D721Med (cell line): ENCODE measurements around the gene CXCL8.

Source experiments
- DNase-seq: peaks from one replicate; pipeline ENCODE4 v3.0.0; 2011; ENCODE audit warnings: low spot score; ENCODE audit not compliant: insufficient read length
- FAIRE-seq: peaks from 2 replicates; lab custom pipeline; 2011; peaks lifted over from hg19 to GRCh38; lab: Jason Lieb, UNC
- TF ChIP-seq, protein P1 (sequence below): IDR thresholded peaks from 2 replicates; pipeline ENCODE4 v1.5.1; 2012; ENCODE audit warnings: mild to moderate bottlenecking, control low read depth; ENCODE audit not compliant: insufficient read depth; ENCODE audit errors: missing control alignments

CXCL8 gene

GRCh38 chr4:73702796-73703287, 37.5 kb upstream of the CXCL8 start:
- FAIRE-seq, result no peak
- no peak for DNase-seq
- TF ChIP-seq, protein P1, sequence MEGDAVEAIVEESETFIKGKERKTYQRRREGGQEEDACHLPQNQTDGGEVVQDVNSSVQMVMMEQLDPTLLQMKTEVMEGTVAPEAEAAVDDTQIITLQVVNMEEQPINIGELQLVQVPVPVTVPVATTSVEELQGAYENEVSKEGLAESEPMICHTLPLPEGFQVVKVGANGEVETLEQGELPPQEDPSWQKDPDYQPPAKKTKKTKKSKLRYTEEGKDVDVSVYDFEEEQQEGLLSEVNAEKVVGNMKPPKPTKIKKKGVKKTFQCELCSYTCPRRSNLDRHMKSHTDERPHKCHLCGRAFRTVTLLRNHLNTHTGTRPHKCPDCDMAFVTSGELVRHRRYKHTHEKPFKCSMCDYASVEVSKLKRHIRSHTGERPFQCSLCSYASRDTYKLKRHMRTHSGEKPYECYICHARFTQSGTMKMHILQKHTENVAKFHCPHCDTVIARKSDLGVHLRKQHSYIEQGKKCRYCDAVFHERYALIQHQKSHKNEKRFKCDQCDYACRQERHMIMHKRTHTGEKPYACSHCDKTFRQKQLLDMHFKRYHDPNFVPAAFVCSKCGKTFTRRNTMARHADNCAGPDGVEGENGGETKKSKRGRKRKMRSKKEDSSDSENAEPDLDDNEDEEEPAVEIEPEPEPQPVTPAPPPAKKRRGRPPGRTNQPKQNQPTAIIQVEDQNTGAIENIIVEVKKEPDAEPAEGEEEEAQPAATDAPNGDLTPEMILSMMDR, result no peak

- no peak for FAIRE-seq
- TF ChIP-seq, protein P1, result no peak
- DNase-seq, result no peak
Measured at GRCh38 chr4:73703320-73703719, 37.0 kb upstream of the CXCL8 start.

- TF ChIP-seq, protein P1, result no peak
- DNase-seq (no peak), FAIRE-seq (no peak)
Measured at GRCh38 chr4:73704314-73705055, 35.9 kb upstream of the CXCL8 start.

- no peak for FAIRE-seq
- TF ChIP-seq, protein P1, result no peak
- no peak for DNase-seq
Measured at GRCh38 chr4:73705056-73705432, 35.3 kb upstream of the CXCL8 start.

DNA sequence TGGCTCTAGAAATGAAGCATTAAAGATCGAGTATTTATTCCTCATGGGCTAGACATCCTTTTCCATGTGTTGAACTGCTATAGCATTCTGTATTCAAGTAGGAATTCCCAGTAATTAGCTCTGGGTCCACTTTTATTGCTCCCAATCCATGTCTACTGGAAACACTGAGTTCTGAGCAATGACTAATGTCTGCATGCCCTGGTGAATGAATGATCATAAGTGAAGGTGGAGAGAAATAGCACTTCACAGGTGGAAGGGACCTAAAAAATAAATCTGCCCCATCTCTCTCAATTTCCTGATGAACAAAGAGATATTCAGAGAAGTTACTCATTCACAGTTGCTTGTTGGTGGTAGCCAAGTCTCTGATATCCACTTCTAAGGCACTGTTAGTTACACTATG, 34.6 kb upstream of the CXCL8 start:
- TF ChIP-seq, protein P1, result no peak
- FAIRE-seq (no peak), DNase-seq (no peak)

- TF ChIP-seq, protein P1, result no peak
- DNase-seq (no peak), FAIRE-seq (no peak)
Measured at GRCh38 chr4:73706811-73707210, 33.6 kb upstream of the CXCL8 start.

GRCh38 chr4:73707269-73707875, 33.0 kb upstream of the CXCL8 start:
- TF ChIP-seq, protein P1, result no peak
- no peak for DNase-seq
- FAIRE-seq, result no peak
